Stimulated activated naive B cell treated with anti-CD40 and anti-IgM and Interleukin-4, amounts not matched to agents 10 μg/mL and 1 μg/mL and 100 μg/mL, for 72 hours (primary cell): ENCODE results near the gene CSK.

Experiments used
- ATAC-seq, 2 donors: fragments of 150-1000 bp; cut with Tn5 transposase; replicated peaks; 2 replicates each; pipeline ENCODE4 v1.10.0; 2021; ENCODE audit warnings: moderate library complexity in 1 of 2
- DNase-seq: peaks from one replicate; pipeline ENCODE4 v3.0.0; 2021
- H3K27ac Mint-ChIP-seq: one replicate; pipeline ENCODE4 v1.8.0; 2022; ENCODE audit warnings: mild to moderate bottlenecking, mixed read lengths
- H3K27me3 Mint-ChIP-seq, 2 donors: one replicate each; pipeline ENCODE4 v1.8.0; 2022; ENCODE audit warnings: mixed read lengths in 2 of 2
- H3K36me3 Mint-ChIP-seq, 2 donors: one replicate each; pipeline ENCODE4 v1.8.0; 2022; ENCODE audit warnings: mixed read lengths in 2 of 2, mild to moderate bottlenecking in 1 of 2
- H3K4me1 Mint-ChIP-seq, 2 donors: one replicate each; pipeline ENCODE4 v1.8.0; 2022; ENCODE audit warnings: mixed read lengths in 2 of 2, mild to moderate bottlenecking in 1 of 2
- H3K4me3 Mint-ChIP-seq, 2 donors: one replicate each; pipeline ENCODE4 v1.8.0; 2022; ENCODE audit warnings: mild to moderate bottlenecking in 2 of 2, mixed read lengths in 2 of 2, moderate library complexity in 1 of 2
- H3K9me3 Mint-ChIP-seq, 2 donors: one replicate each; pipeline ENCODE4 v1.8.0; 2022; ENCODE audit warnings: mixed read lengths in 2 of 2, mild to moderate bottlenecking in 1 of 2

Gene CSK

DNA sequence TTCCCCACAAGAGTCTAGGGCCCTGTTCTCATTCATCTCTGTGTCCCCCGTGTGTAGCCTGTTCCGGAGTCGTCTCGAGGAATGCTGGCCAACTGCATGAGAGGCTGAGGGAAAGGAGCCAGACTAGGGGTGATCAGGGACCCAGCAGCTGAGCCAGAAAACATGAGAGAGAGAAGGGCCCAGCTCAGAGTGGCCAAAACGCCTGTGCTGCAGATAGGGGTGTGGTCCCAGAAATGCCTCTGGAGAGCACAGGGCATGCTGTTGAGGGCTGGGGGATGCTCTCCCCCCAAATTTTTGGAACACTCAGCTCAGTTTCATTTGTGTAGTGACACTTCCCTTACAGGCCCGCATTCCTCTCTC lies 19.1 kb upstream of the CSK start:
- no peak overlapping the region for H3K4me3 Mint-ChIP-seq
- H3K27me3 Mint-ChIP-seq, result peaks cover 0 to 17% of the 10 kb centered on the region in 2 donors
- no peak for ATAC-seq
- peaks cover 19 to 37% of the 10 kb centered on the region in 2 donors for H3K4me1 Mint-ChIP-seq
- H3K27ac Mint-ChIP-seq, result peak overlapping the region; percentile 90
- H3K9me3 Mint-ChIP-seq, result no peaks in the 10 kb centered on the region
- H3K36me3 Mint-ChIP-seq, result no peaks in the 10 kb centered on the region
- no peak for DNase-seq

DNA sequence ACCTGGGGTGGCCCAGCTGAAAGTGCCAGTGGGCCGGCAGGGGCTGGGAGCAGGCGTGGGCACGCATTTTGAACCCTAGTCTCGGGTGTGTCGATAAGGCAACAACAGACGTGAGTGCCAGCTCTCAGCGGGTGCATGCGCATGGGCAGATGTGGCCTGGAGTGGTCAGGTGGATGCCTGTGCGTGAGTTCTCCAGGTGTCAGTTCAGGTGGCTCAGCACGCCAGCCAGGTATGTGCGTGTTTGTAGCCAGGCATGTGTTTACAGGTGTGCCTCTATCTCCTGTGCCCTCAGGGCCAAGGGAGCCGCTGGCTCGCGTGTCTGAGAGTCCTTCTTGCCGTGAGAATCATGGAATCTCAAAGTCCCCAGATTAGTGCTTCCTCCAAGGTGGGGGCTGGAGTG lies 18.5 kb upstream of the CSK start:
- H3K4me1 Mint-ChIP-seq, result peaks cover 19 to 38% of the 10 kb centered on the region in 2 donors
- H3K9me3 Mint-ChIP-seq, result no peaks in the 10 kb centered on the region
- DNase-seq (no peak), ATAC-seq (no peak)
- H3K36me3 Mint-ChIP-seq, result no peaks in the 10 kb centered on the region
- H3K4me3 Mint-ChIP-seq, result no peak overlapping the region
- peaks cover 0 to 17% of the 10 kb centered on the region in 2 donors for H3K27me3 Mint-ChIP-seq
- no peak overlapping the region for H3K27ac Mint-ChIP-seq

DNA sequence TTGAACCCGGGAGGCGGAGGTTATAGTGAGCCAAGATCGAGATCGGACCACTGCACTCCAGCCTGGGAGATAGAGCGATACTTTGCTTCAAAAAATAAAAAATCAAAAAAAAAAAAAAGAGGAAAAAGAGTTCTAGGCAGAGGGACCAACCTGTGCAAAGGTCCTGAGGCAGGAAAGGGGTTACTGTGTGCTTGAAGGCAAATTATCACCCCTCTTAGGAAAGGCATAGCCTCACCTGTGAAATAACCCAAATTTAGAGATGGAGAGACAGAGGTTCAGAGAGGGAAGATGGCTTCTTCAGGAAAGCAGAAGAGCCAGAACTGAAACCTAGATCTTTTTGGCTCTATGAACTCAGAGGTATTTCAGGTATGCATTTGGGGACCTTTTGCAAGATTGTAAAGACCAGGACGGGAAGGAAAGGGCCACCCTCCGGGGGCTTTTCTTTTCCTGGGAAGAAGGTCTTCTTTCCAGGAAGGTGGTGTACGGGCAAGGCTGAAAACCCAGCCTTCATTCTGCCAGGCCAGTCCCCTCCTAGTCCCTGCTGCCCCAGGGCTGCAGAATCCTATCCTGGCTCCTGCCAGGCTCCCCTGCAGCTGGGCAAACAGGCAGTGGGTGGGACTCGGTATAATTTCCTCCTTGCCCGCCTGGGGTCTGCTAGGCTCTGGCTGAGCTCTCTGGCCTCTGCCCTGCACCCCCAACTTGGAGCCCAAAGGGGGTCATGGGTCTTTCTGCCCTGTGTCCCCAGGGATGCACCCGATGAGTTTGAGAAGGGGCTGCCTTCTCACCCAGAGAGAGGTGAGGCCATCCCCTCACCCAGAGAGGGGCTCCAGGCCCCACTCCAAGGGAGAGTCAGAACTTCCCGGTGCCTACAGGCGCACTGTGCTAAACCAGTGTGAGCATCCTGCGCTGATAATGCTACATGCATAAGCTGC lies 14.4 kb upstream of the CSK start:
- no peak overlapping the region for H3K4me3 Mint-ChIP-seq
- H3K9me3 Mint-ChIP-seq, result no peaks in the 10 kb centered on the region
- peaks cover 25 to 41% of the 10 kb centered on the region in 2 donors for H3K4me1 Mint-ChIP-seq
- no peaks in the 10 kb centered on the region for H3K36me3 Mint-ChIP-seq
- DNase-seq (no peak), ATAC-seq (no peak)
- peaks cover 0 to 14% of the 10 kb centered on the region in 2 donors for H3K27me3 Mint-ChIP-seq
- H3K27ac Mint-ChIP-seq, result no peak overlapping the region

DNA sequence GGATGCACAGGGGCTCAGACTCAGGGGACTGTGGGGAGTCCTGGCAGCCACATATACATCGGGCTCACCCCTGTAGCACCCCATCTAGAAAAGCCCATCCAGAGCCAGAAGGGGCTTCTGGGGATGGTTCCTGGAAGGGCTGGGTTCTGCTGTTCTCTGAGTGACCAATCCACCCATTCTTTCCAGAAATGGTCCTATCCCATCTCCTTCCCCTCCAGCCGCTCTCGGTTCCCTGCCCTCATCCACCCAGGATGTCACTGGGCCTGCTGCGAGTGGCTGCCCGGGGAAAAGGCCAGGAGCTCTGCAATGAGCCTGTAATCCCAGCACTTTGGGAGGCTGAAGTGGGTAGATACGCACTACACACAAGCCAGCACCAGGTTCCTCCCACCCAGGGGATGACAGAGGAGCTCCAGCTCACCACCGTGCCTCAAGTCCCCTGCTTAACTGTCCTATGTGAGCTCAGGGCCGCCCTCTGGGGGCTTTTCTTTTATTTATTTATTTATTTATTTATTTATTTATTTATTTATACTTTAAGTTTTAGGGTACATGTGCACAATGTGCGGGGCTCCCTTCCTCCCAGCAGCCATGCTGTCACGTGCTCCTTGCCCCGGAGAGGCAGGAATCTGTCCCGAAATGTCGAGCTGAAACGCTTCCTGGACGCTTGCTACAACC lies 13.6 kb upstream of the CSK start:
- Mint-ChIP-seq H3K4me1 (peaks cover 28 to 41% of the 10 kb centered on the region in 2 donors), H3K4me3 (peak overlapping the region; percentile 51 to 74), H3K27me3 (peaks cover 0 to 6% of the 10 kb centered on the region in 2 donors), H3K36me3 (no peaks in the 10 kb centered on the region), H3K27ac (peak overlapping the region; percentile 69), H3K9me3 (no peaks in the 10 kb centered on the region)
- DNase-seq (no peak), ATAC-seq (no peak)

DNA sequence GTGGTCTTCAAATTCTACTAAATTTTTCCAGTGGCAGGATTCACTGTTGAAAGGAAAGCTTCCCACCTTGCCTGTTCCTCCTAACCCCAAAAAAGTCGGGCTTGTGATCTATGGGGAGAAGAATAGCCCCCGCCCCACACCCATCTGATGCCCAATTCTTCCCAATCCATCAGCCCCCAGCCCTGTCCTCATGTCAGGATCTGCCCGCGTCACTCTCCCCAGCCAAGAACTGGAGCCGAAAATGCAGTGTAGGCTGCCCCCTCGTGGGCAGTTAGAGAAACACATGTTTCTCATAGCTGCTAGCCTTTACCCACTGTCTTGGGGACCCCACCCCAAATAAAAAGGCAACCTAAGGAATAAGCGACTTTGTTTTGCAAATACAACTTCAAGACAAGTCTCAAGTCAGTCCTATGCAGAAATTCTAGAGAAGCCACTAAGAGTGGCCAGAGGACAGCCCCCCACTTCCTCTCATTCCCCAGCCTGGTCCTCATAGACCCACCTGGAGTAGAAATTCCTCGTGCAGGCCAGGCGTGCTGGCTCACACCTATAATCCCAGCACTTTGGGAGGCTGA lies 13.0 kb upstream of the CSK start:
- H3K36me3 Mint-ChIP-seq, result no peaks in the 10 kb centered on the region
- peak; percentile 42 to 51 for ATAC-seq
- H3K9me3 Mint-ChIP-seq, result no peaks in the 10 kb centered on the region
- peaks cover 0 to 6% of the 10 kb centered on the region in 2 donors for H3K27me3 Mint-ChIP-seq
- peaks cover 34 to 47% of the 10 kb centered on the region in 2 donors for H3K4me1 Mint-ChIP-seq
- peak overlapping the region; percentile 69 for H3K27ac Mint-ChIP-seq
- DNase-seq, result no peak
- peak overlapping the region; percentile 51 to 74 for H3K4me3 Mint-ChIP-seq

DNA sequence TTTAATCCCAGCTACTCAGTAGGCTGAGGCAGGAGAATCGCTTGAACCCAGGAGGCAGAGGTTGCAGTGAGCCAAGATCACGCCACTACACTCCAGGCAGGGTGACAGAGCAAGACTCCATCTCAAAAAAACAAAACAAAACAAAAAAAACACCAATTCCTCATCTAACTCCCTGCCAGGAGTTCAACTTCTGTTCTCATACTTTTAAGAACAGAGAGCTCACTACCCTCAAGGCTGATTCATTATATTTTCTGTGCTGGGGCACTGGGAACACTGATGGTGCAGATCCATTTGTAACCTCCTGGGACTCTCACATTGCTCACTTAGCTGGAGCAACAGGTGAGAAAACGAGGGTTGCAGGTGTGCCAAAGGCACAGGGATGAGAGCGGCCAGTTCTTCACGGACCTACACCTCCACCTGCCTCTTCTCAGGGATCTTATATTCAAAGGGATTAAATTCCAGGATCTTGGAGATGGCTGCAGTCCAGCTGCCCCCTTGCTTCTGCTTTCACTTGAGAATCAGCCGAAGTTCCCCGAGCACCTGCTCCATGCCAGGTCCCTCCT lies 12.3 kb upstream of the CSK start:
- DNase-seq (no peak), ATAC-seq (no peak)
- no peaks in the 10 kb centered on the region for H3K36me3 Mint-ChIP-seq
- peaks cover 37 to 53% of the 10 kb centered on the region in 2 donors for H3K4me1 Mint-ChIP-seq
- H3K27me3 Mint-ChIP-seq, result peaks cover 0 to 6% of the 10 kb centered on the region in 2 donors
- no peak overlapping the region for H3K27ac Mint-ChIP-seq
- no peaks in the 10 kb centered on the region for H3K9me3 Mint-ChIP-seq
- H3K4me3 Mint-ChIP-seq, result no peak overlapping the region

DNA sequence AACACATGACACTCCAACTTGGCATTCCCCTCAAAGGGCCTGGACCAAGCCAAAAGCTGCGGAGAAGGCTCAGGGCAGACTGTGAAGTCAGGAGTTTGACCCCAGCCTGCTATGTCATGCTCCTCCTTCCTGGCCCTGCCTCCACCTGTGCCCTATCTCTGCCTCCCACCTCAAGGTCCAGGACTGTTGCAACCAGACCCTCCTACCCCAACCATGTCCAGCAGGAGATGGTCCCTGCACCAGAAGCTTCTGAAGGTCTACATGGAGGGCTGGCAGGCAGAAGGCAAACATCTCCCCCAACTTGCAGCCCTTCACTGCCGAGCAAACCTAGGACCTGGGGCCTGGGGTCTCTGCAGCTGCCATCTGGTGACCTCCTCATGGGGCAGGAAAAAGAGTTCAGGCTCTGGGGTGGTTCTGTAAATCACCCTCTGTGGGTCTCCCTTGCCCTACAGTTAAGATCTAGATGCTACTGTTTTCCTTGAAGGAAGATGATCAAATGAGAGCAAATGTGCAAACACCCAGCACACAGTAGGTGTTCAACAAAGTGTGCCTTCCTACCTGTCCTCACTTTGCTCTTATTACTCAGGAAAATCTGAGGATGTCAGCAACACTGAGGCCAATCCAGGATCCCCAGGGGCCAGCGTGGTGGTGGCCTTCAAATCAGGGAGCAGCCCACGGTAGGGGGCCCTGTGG lies 11.5 kb upstream of the CSK start:
- Mint-ChIP-seq H3K27ac (no peak overlapping the region), H3K27me3 (peaks cover 0 to 6% of the 10 kb centered on the region in 2 donors), H3K4me1 (peaks cover 42 to 62% of the 10 kb centered on the region in 2 donors), H3K9me3 (no peaks in the 10 kb centered on the region), H3K36me3 (no peaks in the 10 kb centered on the region), H3K4me3 (no peak overlapping the region)
- DNase-seq (no peak), ATAC-seq (no peak)

DNA sequence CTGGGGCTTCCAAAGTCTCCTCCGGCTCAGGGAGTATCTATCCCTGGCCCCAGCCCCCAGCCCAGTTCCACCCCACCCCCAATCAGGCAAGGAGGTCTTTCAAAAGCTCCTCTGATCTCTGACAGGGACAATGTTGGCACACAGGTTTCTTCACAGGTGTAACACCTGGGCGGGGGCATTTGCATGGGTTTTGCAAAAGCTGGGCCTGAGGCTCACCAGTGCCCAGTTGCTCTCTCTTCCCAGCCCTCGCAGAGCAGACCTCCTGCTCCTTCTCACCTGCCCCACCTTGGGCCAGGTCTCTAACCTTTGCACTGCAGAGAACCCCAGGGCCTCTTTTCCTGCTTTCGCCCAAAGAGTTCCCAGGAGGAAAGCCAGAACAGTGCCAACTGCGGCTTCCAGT lies 8.6 kb upstream of the CSK start:
- no peak overlapping the region for H3K4me3 Mint-ChIP-seq
- peaks cover 68 to 86% of the 10 kb centered on the region in 2 donors for H3K4me1 Mint-ChIP-seq
- H3K27me3 Mint-ChIP-seq, result peaks cover 0 to 6% of the 10 kb centered on the region in 2 donors
- DNase-seq (no peak), ATAC-seq (no peak)
- H3K27ac Mint-ChIP-seq, result peak overlapping the region; percentile 86
- H3K36me3 Mint-ChIP-seq, result no peaks in the 10 kb centered on the region
- H3K9me3 Mint-ChIP-seq, result no peaks in the 10 kb centered on the region

DNA sequence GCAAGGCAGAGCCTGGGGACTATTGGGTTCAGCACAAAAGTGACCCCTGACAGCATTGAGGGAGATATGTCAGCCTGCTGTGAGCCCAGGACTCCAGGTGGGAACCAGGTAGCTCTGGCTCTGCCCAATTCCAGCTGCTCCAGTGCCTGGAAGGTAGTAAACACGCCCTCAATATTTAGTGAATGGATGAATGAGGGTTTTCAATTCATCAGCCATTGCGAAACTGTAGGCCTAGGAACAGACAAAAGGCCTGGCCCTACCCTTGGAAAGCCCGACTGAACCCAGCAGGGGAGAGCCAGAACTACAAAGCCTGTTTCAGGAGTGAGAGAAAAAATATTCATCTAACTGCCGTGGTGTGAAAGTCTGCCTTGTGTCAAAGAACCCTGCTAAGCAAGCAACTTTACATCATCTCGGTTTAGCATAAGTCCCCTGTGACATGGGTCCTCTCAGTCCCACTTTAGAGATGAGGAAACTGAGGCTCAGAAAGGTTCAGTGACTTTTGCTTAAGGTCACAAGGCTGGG lies 8.1 kb upstream of the CSK start:
- ATAC-seq (no peak), DNase-seq (no peak)
- Mint-ChIP-seq H3K27me3 (peaks cover 0 to 3% of the 10 kb centered on the region in 2 donors), H3K4me3 (no peak overlapping the region), H3K27ac (peak overlapping the region; percentile 86), H3K4me1 (peaks cover 69 to 86% of the 10 kb centered on the region in 2 donors), H3K36me3 (no peaks in the 10 kb centered on the region), H3K9me3 (no peaks in the 10 kb centered on the region)

DNA sequence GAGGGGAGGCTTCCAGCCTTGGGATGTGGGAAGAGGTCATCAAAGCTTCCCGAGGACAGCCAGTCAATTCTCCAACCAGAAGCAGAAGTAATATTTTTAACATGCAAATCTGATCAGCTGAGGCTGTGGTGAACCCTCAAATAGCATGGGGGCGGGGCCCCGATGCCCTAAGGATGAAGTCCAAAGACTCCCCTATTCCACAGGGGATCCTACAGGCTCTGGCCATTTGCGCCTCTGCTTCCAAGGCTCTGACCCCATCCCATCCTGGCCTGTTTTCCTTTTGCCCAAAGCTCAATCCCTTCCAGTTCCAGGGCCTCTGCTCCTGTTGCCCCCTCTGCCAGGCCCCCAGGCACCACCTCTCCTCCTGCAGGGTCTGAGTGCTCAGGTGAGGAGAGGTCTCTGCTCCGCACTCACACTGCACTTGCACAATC lies 6.7 kb upstream of the CSK start:
- peaks cover 81 to 95% of the 10 kb centered on the region in 2 donors for H3K4me1 Mint-ChIP-seq
- ATAC-seq (no peak), DNase-seq (no peak)
- peak overlapping the region; percentile 74 to 75 for H3K4me3 Mint-ChIP-seq
- H3K27me3 Mint-ChIP-seq, result no peaks in the 10 kb centered on the region
- peak overlapping the region; percentile 97 for H3K27ac Mint-ChIP-seq
- no peaks in the 10 kb centered on the region for H3K9me3 Mint-ChIP-seq
- peaks cover 0 to 6% of the 10 kb centered on the region in 2 donors for H3K36me3 Mint-ChIP-seq

DNA sequence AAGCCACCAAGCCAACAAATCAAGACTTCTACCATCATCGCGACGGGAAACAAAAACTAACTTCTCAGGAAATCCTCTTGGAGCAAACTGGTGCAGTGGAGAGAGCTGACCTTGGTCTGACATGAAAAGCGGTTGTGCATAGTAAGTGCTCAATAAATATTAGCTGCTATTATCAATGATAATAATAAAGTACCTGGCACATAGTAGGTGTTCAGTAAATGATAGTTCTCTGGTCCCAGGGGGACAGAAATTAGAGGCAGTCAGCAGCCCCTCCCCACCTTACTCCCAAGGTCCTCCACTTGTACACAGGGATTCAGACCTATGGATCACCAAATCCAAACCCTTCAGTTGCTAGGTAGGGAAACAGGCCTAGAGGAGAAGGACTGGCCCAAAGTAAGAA lies 6.0 kb upstream of the CSK start:
- H3K36me3 Mint-ChIP-seq, result peaks cover 4 to 10% of the 10 kb centered on the region in 2 donors
- no peaks in the 10 kb centered on the region for H3K9me3 Mint-ChIP-seq
- peak overlapping the region; percentile 97 for H3K27ac Mint-ChIP-seq

DNA sequence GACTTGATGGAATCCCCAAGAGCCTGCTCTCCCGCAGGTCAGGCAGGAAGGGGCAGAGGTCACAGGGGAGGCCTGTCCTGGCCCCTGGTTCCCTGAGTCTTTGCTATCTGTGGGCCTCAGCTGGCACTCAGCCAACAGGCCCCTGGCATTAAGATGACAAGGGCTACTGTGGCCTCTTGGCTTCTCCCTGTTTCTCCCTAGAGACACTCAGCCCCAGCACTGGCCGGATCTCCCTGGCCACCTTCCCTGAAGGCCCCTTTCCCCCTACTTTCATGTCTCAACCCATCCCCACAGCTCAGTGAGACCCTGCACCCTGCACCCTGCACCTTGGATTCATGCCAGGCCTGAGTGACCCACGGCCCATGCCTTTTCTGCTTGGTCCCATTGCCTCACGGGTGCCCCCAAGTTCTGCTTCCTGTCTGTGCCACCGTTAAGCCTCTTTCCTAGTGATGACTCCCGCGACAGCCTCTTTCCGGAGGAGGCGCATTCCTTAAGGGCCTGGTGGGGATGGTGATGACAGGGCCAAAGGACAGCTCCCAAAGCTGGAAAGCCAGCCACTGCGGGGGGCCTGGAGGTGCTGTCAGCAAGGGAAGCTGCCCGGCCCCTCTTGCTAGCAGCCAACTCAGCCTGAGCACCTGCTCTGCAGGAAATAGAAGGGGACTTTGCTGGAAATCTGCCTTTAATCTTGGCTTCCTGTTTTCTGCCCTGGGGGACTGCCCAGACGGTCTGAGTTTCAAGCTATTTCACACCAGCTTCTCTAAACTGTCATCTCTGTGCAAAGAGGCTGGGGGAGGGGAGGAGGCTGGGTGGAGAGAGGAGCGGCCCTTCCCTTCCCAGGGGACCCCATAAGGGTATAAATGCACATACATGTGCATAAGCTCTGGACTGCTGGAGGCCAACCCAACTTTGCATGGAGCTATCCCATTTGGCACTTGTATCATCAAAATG lies 4.8 kb upstream of the CSK start:
- DNase-seq (peak; percentile 87), ATAC-seq (peak; percentile 74 to 75)
- Mint-ChIP-seq H3K27me3 (no peaks in the 10 kb centered on the region), H3K4me1 (peaks cover 83 to 96% of the 10 kb centered on the region in 2 donors), H3K9me3 (no peaks in the 10 kb centered on the region), H3K27ac (peak overlapping the region; percentile 97), H3K36me3 (peaks cover 7 to 11% of the 10 kb centered on the region in 2 donors), H3K4me3 (peak overlapping the region; percentile 73 to 78)

More for the DNA sequence above, 6.0 kb upstream of the CSK start:
- H3K27me3 Mint-ChIP-seq, result no peaks in the 10 kb centered on the region
- no peak for ATAC-seq
- DNase-seq, result no peak
- peak overlapping the region in 1 of 2 donors; percentile 78 for H3K4me3 Mint-ChIP-seq
- peaks cover 88 to 100% of the 10 kb centered on the region in 2 donors for H3K4me1 Mint-ChIP-seq
